Ectodermal cell (in vitro differentiated cells): Measurements from ENCODE around the gene ETV5.

ENCODE experiments used
- H3K27ac ChIP-seq: 2 replicates; pipeline ENCODE4 v1.7.0; 2013; ENCODE audit warnings: mild to moderate bottlenecking, low read depth, low read length; ENCODE audit not compliant: insufficient read depth, poor library complexity, severe bottlenecking
- H3K27me3 ChIP-seq: 2 replicates; pipeline ENCODE4 v1.7.0; 2013; ENCODE audit warnings: mild to moderate bottlenecking, low read length; ENCODE audit not compliant: insufficient read depth, control insufficient read depth, poor library complexity, severe bottlenecking
- H3K36me3 ChIP-seq: one replicate; pipeline ENCODE4 v1.7.0; 2013; ENCODE audit warnings: low read length; ENCODE audit not compliant: control insufficient read depth, insufficient read depth
- H3K4me1 ChIP-seq: one replicate; pipeline ENCODE4 v1.7.0; 2013; ENCODE audit warnings: low read length; ENCODE audit not compliant: control insufficient read depth, insufficient read depth
- H3K4me3 ChIP-seq: 2 replicates; pipeline ENCODE4 v1.7.0; 2013; ENCODE audit warnings: low read depth, low read length, control low read depth; ENCODE audit not compliant: insufficient read depth
- H3K9me3 ChIP-seq: 2 replicates; pipeline ENCODE4 v1.7.0; 2013; ENCODE audit warnings: mild to moderate bottlenecking, low read length, moderate library complexity; ENCODE audit not compliant: control insufficient read depth
- WGBS, 2 experiments: methylation state at CpG; one replicate each; pipeline ENCODE4 v1.1.7; 2013; ENCODE audit warnings: missing lambda C conversion rate in 2 of 2; 5-methylcytosine and 5-hydroxymethylcytosine counted together

Gene ETV5

GRCh38 chr3:186124592-186124991 is 15.7 kb upstream of the ETV5 start:
- no peak overlapping the region for H3K4me3 ChIP-seq
- H3K27me3 ChIP-seq = no peaks in the 10 kb centered on the region
- no peaks in the 10 kb centered on the region for H3K9me3 ChIP-seq
- 64 to 66% methylated on average over 4 to 5 of the region's 5 CpGs for WGBS, 2 experiments
- H3K36me3 ChIP-seq = no peaks in the 10 kb centered on the region
- no peak overlapping the region for H3K27ac ChIP-seq
- H3K4me1 ChIP-seq = peaks cover 5% of the 10 kb centered on the region

GRCh38 chr3:186123012-186123411 is 14.1 kb upstream of the ETV5 start:
- H3K36me3 ChIP-seq = no peaks in the 10 kb centered on the region
- 51 to 63% methylated on average over 5 of the region's 5 CpGs for WGBS, 2 experiments
- H3K4me1 ChIP-seq = peaks cover 5% of the 10 kb centered on the region
- H3K9me3 ChIP-seq = no peaks in the 10 kb centered on the region
- H3K27ac ChIP-seq = no peak overlapping the region
- no peak overlapping the region for H3K4me3 ChIP-seq
- no peaks in the 10 kb centered on the region for H3K27me3 ChIP-seq

GRCh38 chr3:186121968-186122367 is 13.1 kb upstream of the ETV5 start:
- H3K27me3 ChIP-seq = no peaks in the 10 kb centered on the region
- no peak overlapping the region for H3K4me3 ChIP-seq
- H3K36me3 ChIP-seq = no peaks in the 10 kb centered on the region
- no peaks in the 10 kb centered on the region for H3K9me3 ChIP-seq
- 25 to 31% methylated on average over 2 of the region's 2 CpGs for WGBS, 2 experiments
- peaks cover 5% of the 10 kb centered on the region for H3K4me1 ChIP-seq
- H3K27ac ChIP-seq = no peak overlapping the region

GRCh38 chr3:186121278-186121677 is 12.4 kb upstream of the ETV5 start:
- 95 to 96% methylated on average over 5 to 6 of the region's 6 CpGs for WGBS, 2 experiments
- H3K4me3 ChIP-seq = no peak overlapping the region
- H3K36me3 ChIP-seq = no peaks in the 10 kb centered on the region
- peaks cover 5% of the 10 kb centered on the region for H3K4me1 ChIP-seq
- peaks cover 4% of the 10 kb centered on the region for H3K27me3 ChIP-seq
- H3K9me3 ChIP-seq = no peaks in the 10 kb centered on the region
- H3K27ac ChIP-seq = no peak overlapping the region

- H3K9me3 ChIP-seq = no peaks in the 10 kb centered on the region
- H3K27me3 ChIP-seq = peaks cover 22% of the 10 kb centered on the region
- H3K36me3 ChIP-seq = no peaks in the 10 kb centered on the region
- 93% methylated on average over 3 to 4 of the region's 4 CpGs for WGBS, 2 experiments
- no peak overlapping the region for H3K27ac ChIP-seq
- H3K4me1 ChIP-seq = peaks cover 5% of the 10 kb centered on the region
- H3K4me3 ChIP-seq = no peak overlapping the region
Observed at GRCh38 chr3:186119499-186119898, 10.6 kb upstream of the ETV5 start.

- 91 to 93% methylated on average over 5 of the region's 5 CpGs for WGBS, 2 experiments
- Histone ChIP-seq H3K27ac (no peak overlapping the region), H3K4me1 (peaks cover 2% of the 10 kb centered on the region), H3K9me3 (no peaks in the 10 kb centered on the region), H3K4me3 (no peak overlapping the region), H3K27me3 (peaks cover 30% of the 10 kb centered on the region), H3K36me3 (no peaks in the 10 kb centered on the region)
Observed at GRCh38 chr3:186118692-186119091, 9.8 kb upstream of the ETV5 start.

GRCh38 chr3:186117521-186118134 is 8.7 kb upstream of the ETV5 start:
- Histone ChIP-seq H3K27ac (no peak overlapping the region), H3K9me3 (no peaks in the 10 kb centered on the region), H3K4me3 (no peak overlapping the region), H3K36me3 (no peaks in the 10 kb centered on the region), H3K4me1 (no peaks in the 10 kb centered on the region), H3K27me3 (peaks cover 40% of the 10 kb centered on the region)
- WGBS, 2 experiments = 85 to 87% methylated on average over 3 of the region's 3 CpGs

GRCh38 chr3:186115239-186115996 is 6.5 kb upstream of the ETV5 start:
- Histone ChIP-seq H3K9me3 (no peaks in the 10 kb centered on the region), H3K4me1 (peaks cover 3% of the 10 kb centered on the region), H3K27me3 (peaks cover 63% of the 10 kb centered on the region), H3K4me3 (no peak overlapping the region), H3K36me3 (no peaks in the 10 kb centered on the region), H3K27ac (no peak overlapping the region)
- 86 to 91% methylated on average over 15 of the region's 15 CpGs for WGBS, 2 experiments

GRCh38 chr3:186110975-186111974 is 2.4 kb upstream of the ETV5 start:
- Histone ChIP-seq H3K27ac (no peak overlapping the region), H3K9me3 (no peaks in the 10 kb centered on the region), H3K27me3 (peaks cover 96% of the 10 kb centered on the region), H3K4me1 (peaks cover 16% of the 10 kb centered on the region), H3K4me3 (no peak overlapping the region), H3K36me3 (no peaks in the 10 kb centered on the region)
- WGBS, 2 experiments = 76 to 79% methylated on average over 12 of the region's 12 CpGs
